Measurements from ENCODE around the gene ABCC1.
"Not testable (repeated sequence)": the region's sequence is repeated elsewhere in the genome, so short reads cannot be mapped to it uniquely, and the experiment has no call there.

The ABCC1 gene

DNA sequence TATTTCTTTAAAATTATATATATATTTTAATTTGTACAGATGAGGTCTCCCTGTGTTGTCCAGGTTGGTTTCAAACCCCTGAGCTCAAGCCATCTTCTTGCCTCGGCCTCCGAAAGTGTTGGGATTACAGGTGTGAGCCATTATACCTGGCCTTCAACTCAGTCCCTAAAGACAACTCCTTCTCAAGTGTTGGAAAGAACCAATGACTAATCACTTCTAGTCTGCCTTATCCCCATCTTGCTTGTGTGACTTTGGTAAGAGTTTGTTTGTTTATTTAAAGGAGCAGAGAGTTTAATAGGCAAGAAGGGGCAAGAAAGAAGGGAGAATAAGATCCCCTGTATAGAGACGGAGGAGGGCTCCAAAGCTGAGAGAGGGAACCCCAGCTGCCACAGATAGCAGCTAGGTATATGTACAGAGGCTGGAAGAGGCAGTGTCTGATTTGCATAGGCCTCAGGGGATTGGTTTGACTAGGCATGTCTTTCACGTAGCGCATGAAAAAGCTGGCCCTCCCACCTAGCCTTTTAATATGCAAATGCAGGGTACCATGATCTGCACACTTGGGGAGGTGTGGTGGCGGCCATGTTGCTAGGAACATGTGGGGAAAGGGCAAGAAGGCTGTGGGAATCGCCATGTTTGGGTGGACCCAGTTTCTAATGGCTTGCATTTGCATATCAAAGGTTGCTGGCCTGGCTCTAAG, 21.5 kb downstream of the ABCC1 start:
- no peak for DNase-seq

- no peak for DNase-seq
These were observed 22.0 kb downstream of the ABCC1 start for GRCh38 chr16:15971440-15971815.

- no peak for DNase-seq
These were observed 22.8 kb downstream of the ABCC1 start for GRCh38 chr16:15972046-15972868.

DNA sequence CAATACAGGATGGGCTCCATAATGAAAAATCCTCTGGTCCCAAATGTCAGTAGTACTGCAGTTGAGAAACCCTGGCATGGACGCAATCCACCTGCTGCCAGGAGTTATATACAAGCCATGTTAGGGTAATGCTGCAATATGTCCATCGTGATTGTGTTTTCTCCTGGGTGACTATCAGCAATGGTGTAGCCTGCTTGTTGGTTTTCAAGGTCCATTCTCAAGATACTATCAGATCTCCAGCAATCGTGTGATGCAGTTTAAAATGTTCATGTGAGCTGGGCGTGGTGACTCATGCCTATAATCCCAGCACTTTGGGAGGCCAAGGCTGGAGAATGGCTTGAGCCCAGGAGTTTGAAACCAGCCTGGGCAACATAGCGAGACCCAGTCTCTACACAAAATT, 24.0 kb downstream of the ABCC1 start:
- no peak for DNase-seq

DNA sequence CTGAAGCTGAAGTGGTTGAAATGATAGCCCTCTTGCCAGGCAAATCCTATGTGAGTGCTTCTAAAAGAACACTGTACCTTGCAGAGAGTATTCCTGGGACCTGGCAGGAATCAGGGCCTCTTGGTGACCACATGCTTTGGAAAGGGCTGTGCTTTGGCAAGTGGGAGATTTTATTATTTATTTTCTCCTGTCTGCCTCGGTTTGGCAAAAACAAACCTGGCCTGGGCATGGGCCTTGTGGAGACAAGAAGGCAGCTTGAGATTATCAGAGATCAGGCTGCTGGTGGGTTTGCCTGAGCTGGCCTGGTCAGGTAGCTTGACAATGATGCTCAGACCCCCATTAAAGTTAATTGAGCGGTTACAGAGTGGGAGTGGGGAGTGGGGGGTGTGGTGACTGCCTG, 24.6 kb downstream of the ABCC1 start:
- no peak for DNase-seq

DNA sequence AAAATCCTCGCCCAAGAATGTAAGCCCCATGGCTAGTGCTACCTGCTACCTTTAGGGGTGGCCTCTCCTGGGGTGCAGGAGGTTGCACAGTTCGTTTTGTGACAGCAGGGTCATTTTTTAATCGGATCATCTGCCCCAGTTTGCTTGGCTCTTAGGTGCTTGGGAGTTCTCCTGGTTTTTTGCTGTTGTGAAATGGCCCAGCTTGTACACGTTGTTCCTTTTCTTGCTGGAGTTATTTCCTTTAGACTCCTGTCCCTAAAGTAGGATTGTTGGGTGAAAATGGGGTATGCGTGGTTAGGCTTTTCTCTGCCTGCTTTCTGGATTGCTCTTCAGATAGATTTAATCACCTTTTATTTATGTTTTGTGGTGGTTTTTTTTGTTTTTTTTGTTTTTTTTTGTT, 25.8 kb downstream of the ABCC1 start:
- DNase-seq: no peak

DNA sequence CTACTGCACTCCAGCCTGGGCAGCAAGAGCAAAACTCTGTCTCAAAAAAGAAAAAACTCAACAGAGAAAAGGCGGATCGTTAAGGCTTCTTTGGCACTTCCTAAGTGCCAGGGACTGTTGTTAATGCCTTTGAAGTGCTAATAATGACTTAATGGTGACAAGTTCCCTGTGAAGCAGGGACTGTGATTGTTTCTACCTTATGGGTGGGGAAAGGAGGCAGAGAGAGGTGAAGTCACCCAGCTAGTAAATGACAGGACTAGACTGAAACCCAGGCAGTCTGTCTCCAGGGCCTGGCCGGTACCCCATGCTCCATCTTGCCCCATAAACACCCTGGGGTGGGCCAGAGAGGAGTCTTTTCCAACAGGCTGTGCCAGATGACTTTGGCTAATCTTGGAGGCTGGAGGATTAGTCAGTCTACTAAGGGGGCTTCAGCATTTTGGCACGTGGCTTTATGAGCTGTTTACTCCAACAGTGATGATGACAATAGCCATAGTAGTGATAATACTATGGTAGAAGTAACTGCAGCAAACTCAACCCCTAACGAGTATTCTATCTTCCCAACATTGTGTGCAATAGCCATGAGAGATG, 26.9 kb downstream of the ABCC1 start:
- no peak for DNase-seq

DNA sequence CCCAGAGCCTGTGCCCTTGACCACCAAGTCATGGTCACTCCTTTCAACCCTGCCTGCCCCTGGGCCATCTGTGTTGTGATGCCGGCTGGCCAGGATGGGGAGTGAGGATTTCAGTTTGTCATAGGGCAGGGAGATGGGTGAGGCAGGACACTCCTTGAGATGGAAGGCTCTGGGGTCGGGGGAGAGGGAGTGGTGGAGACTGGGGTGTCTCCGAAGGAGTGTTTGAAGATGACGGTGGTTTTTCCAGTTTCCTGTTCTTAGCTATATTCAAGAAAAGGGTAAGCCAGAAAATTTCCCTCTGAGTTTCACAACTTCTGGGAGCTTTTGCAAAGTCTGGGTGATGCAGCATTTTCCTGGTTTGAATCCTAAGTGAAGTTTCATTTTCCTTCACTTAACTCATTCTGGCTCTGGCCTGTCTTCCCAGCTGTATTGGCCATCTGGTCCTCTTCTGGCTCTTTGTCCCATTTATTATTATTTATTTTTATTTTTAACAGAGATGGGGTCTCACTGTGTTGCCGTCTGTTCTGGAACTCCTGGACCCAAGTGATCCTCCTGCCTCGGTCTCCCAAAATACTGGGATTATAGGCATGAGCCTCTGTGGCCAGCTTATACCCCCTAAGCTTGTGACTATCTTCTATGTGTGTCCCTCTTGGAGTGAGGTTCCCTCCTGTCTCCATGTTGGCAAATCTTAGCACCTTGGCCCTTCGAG, 27.7 kb downstream of the ABCC1 start:
- no peak for DNase-seq

GRCh38 chr16:15979801-15980200, 30.4 kb downstream of the ABCC1 start:
- no peak for DNase-seq

DNA sequence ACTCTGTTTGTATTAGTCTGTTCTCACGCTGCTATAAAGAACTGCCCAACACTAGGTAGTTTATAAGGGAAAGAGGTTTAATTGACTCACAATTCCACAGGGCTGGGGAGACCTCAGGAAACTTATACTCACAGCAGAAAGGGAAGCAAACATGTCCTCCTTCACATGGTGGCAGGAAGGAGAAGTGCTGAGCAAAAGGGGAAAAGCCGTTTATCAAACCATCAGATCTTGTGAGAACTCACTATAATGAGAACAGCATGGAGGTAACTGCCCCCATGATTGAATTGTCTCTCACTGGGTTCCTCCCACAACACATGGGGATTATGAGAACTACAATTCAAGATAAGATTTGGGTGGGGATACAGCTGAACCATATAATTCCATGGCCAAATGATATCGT, 30.9 kb downstream of the ABCC1 start:
- no peak for DNase-seq

GRCh38 chr16:15981382-15981781, 32.0 kb downstream of the ABCC1 start:
- DNase-seq: no peak

DNA sequence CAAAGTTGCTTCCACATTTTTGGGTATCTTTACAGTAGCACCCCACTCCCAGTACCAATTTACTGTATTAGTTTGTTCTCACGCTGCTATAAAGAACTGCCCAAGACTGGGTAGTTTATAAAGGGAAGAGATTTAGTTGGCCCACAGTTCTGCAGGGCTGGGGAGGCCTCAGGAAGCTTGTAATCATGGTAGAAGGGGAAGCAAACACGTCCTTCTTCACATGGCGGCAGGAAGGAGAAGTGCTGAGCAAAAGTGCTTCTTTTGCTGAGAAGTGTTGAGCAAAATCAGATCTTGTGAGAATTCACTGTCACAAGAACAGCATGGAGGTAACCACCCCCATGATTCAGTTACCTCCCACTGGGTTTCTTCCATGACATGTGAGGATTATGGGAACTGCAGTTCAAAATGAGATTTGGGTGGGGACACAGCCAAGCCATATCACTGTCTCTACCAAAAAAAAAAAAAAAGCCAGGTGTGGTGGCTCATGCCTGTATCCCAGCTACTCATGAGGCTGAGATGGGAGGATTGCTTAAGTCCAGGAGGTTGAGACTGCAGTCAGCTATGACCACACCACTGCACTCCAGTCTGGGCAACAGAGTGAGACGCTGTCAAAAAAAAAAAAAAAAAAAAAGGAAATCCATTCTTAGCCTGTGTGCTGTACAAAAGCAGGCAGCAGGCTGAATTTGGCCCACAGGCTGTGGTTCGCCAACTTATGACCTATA, 32.9 kb downstream of the ABCC1 start:
- not testable (repeated sequence) for DNase-seq

- DNase-seq: no peak
These were observed 34.5 kb downstream of the ABCC1 start for GRCh38 chr16:15983898-15984297.

DNA sequence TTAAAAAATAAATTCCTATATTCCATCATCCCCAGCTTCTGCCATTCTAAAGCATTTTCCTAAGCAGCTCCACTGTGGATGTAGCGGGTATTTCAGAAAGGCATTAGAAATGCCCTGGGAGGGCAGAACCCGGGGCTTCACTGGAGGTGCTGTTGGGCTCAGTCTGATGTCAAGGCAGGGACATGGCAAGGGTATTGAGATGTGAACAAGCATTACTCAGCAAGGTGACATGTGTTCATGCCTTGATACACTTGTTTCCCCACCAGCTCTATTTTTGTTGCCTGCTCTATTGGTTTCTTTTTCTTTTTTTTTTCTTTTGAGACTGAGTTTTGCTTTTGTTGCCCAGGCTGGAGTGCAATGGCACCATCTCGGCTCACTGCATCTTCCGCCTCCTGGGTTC, 35.7 kb downstream of the ABCC1 start:
- DNase-seq: no peak

GRCh38 chr16:15986261-15986660, 36.8 kb downstream of the ABCC1 start:
- DNase-seq: no peak

- no peak for DNase-seq
These were observed 39.0 kb downstream of the ABCC1 start for GRCh38 chr16:15988268-15989013.

GRCh38 chr16:15990902-15991301, 41.5 kb downstream of the ABCC1 start:
- DNase-seq: no peak

- no peak for DNase-seq
These were observed 43.7 kb downstream of the ABCC1 start for GRCh38 chr16:15993128-15993527.

DNA sequence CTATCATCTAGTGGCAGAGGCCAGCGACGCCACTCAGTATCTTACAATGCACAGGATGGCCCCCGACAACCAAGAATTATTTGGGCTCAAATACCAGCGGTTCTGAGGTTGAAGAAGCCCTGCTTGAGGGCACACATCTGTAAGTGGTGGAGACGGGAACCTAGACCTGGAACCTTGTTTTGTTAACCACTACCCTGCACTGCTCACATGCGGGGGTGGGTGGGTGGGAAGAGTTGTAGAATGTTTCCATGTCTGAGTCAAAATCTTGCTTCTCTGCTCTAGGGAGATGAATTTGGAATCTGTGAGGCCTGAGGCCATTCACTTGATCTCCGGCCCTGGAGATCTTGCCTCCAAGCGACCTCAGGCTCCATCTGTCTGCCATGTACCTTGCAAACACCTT, 44.1 kb downstream of the ABCC1 start:
- DNase-seq: no peak

DNA sequence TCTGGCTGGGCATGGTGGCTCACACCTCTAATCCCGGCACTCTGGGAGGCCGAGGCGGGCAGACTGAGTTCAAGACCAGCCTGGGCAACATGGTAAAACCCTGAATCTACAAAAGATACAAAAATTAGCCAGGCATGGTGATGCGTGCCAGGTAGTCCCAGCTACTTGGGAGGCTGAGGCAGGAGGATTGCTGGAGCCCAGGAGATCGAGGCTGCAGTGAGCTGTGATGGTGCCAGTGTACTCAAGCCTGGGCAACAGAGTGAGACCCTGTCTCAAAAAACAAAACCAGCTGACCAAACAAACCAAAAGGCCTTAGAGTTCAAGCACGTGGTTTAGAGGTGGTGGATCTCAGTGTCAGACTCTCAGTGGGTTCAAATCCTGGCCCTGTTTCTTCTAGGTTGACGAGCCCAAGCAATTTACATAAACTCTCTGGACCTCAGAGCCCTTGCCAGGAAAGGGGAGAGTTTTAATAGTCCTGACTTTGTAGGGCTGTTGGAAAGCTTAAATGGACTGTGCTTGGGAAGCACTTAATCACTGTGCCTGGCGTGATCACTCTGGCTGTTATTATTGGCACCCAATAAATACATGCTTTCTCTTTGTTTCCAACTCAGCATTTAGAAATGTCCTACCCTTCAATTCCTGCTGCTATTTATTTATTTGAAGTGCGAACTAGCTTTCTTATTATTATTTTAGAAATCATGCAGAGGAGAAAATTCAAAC, 44.7 kb downstream of the ABCC1 start:
- no peak for DNase-seq

DNA sequence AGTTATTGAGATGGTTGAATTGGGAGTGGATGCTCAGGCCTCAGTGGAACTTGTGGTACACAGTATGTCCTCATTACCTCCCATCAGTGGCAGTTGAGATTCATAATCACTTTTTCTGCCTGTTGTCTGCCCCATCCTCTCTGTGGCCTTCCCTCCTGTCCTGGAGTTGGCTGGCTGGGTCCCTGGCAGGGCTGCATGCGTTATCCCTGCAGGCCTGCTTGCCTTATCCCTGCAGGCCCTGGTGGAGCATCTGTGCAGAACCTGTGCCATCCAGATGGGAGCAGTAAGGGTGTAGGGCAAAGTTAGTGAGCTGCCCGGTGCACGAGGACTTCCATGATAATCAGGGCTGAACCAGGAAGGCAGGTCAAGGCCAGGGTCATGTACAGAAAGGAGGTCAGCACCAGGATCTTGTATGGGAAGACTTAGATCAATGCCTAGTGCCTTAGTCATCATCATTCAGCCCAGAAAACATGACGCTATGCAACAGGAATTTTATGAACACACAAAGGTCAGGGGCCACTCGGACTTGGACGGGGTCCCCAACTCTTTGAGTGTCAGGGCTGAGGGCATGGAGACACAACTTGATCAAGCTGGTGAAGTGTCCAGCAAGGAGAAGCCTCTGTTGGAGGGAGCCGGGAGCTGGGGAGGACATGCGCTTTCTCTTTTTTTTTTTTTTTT, 47.2 kb downstream of the ABCC1 start:
- no peak for DNase-seq
